ENCODE results near the gene IFI16. TPM values are rescaled to one million over a fixed set of nuclear protein-coding genes. Genes with fewer than 3 reads are reported as not detected.
"Not testable (repeated sequence)": the region's sequence is repeated elsewhere in the genome, so short reads cannot be mapped to it uniquely, and the experiment has no call there.

The IFI16 gene
- total RNA-seq, 1 experiment from 2014 or later = 65.7 TPM

DNA sequence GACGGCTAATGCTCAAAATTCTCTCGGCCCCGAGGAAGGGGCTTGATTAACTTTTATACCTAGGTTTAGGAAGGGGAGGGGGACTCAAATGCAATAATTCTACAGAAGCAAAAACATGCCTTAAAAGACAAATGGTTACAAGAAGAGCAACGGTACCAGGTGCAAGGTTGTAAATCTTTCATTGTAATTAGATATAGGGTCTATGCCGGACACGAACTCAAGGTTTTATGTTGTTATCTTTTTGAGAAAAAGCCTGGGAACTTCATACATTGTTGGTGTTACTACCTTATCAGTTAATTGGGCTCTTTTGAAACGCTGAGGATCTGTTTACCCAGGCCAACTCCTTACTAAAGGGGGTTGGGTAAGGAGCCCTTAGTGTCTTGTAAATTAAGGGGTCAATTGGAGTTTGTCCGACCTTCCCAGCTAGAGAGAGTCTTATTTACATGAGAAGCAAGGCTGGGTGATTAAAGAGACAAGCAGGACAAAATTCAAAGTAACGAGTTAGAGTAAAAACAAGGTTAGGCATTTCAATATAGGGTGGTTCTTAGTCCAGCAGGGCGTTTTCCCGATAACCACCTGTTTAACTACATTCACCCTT, 3.4 kb upstream of the IFI16 start:
- not testable (repeated sequence) for DNase-seq (ENCODE audit: extremely low read depth, low read depth)

DNA sequence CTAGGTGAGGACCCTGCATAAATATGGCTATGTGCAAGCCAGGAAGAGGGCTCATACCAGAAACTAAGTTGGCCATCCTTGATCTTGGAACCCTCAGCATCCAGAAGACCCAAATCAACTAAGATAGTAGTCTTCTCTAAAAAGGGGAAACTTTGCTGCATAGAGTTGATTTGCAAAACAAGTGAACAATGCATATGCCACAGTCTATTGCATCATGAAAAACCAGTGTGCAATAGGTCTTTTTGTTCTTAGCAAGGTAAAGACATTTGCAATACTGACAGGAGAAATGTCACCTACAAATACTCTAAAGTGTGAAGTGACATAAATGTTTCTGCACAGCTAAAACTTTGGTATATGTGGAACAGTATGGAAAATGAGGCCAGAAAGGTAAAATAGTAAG, 2.0 kb upstream of the IFI16 start:
- no peak for DNase-seq (ENCODE audit: extremely low read depth, low read depth)

DNA sequence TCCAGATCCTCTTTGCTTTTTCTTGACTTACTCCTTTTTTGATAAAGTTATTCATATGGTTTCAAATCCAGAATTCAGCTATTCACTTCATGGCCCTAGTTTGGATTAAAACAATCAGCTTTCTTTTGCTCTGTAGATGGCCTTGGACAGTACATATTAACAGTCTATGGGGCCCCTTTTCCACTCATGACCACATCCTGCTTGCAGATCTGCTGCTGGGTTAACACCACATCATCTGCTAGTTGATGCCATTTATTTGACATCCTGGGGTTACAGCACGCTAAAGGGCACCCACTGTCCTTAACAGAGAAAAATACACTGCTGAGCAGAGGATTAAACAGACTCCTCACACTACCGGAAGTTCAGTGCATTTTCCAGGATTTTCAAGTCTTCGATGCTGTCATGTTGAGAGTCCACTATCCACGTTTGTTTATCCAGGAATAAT, 941 bp upstream of the IFI16 start:
- DNase-seq (ENCODE audit: extremely low read depth, low read depth) = no peak

DNA sequence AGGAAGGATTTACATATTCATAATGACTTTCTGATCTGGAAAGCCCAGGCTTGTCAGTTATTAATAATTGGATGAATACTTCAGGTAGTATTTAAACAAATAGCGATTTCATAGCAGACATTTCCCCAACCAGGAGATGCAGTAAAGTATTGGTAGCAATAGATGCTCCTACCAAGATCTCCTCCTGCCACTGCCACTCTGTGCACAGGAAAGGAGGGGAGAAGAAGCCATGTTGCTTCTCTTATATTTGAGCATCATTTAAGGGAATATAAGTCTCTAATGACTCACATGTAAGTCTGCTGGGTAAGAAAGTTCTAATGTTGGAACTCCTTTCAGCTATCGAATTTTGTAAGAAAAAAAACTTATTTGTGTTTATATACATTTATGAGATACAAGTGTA, 420 bp upstream of the IFI16 start:
- DNase-seq (ENCODE audit: extremely low read depth, low read depth) = no peak

DNA sequence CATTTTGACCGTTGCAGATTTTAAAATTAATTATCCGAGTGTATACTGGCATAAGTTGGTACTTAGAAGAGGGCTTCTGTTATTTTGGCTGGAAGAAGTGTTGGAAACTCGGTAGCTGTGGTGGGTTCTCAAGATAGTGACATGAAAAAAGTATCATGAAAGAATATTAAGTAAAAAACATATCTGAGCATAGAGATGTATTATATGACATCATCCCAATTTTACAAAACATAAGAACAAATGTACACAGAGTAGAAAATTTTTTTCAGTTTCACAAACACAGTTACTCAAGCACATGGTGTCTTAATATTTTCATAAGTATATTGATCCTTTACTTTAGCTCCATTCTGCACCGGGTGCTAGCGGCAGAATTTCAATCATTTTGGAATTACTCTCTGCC, 684 bp downstream of the IFI16 start:
- no peak for DNase-seq (ENCODE audit: extremely low read depth, low read depth)

DNA sequence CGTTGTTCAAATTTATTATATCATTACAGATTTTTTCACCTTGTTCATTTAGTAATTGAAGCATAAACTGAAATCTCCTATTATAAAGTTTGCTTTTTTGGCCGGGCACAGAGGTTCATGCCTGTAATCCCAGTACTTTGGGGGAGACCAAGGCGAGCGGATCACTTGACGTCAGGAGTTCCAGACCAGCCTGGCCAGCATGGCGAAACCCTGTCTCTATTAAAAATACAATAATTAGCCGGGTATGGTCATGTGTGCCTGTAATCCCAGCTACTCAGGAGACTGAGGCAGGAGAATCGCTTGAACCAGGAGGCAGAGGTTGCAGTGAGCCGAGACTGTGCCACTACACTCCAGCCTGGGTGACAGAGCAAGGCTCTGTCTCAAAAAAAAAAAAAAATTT, 1.3 kb downstream of the IFI16 start:
- not testable (repeated sequence) for DNase-seq (ENCODE audit: extremely low read depth, low read depth)

DNA sequence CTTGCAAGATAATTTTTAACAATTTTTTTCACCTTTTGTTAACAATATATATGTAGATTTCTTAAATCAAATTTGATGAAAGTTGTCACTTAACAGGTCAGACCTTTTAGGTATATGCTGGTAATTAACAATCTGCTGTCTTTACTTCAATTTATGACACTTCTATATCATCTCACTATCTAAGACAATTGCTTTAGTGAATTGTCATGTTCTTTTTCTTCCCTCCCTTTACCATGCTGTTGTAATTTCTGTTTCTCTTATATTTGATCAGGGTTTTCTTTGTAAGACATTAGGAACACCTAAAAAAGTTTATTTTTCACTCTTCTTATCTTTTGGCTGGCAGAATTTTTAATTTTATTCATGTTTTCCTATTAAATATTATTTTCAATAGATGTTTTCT, 2.0 kb downstream of the IFI16 start:
- no peak for DNase-seq (ENCODE audit: extremely low read depth, low read depth)

DNA sequence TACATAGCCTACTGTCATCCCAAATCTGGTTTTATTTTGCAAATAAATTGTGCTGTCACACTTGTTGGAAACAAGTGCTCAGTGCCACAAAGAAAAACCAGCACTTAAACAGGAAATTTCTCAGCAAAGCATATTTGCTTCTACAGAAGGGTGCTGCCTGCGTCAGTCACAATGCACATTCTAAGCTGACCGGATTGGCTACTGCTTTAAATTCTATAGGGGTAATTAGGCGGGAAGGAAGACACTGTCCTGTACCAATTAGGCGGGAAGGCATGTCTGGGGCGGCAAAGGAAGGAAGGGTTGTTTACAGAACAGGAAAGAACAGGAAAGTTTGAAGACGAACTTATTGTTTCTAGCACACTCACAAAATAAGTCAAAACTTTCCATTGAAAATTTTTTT, 2.8 kb downstream of the IFI16 start:
- DNase-seq (ENCODE audit: extremely low read depth, low read depth) = no peak

DNA sequence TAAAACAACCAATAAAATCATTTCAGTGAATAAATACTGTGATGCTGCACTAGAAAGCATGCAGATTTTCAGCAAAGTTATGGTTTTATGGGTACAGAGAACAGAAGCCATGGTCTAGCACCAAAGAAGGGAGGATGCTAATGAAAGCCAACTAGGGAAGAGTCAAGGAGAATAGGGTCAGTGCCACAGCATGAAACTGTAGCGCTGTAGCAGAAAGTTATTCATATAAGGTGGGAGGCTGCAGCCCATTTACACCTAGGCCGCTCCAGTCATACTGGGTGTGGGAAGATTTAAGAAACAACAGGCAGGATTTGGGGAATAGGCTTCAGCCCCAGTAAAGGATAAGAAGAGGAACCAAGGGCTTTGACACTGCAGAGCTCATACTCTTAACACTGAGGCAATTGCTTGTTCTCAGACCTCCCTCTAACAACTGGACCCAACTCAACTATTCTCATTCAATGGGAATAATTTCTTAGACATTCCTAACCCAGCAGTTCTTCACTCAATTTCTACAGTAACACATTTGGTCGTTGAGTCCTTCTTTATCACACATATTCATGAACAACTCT, 4.4 kb downstream of the IFI16 start:
- no peak for DNase-seq (ENCODE audit: extremely low read depth, low read depth)

DNA sequence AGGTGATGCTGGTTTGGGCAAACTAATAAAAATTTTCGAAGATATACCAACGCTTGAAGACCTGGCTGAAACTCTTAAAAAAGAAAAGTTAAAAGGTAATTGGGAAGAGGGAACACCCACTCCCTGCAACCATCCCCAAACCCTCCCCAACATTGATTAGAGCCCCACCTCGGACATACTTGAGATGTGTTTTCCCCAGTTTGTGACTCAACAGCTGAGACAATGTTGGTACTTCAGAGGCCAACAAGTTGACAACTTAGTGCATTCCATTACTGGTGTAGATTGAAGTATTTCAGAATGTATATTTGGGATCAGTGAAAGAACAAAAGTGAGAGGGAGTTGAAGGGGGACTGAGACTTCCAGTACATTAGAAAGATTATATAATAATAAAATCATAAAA, 5.1 kb downstream of the IFI16 start:
- no peak for DNase-seq (ENCODE audit: extremely low read depth, low read depth)

DNA sequence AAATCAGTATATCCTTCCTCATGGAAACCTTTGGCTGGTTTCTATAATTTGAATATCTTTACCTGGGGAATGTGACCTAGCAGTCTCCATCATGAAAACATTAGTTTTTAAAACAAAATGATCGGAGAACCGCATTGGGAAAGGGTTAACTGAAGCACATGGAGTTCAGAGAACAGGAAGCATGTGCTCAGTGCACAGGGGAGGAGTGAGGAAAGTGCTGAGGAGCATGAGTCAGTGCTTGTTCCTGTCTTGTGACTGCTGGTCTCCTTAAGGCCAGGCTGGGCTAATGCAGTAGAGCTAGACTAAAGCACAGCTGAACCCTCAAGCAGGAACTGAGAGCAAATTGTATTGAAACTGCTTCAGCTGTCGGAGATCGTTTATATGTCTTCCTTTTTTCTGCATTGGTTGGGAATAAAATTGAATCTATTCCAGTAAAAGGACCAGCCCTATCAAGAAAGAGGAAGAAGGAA, 5.8 kb downstream of the IFI16 start:
- peak; percentile 80 for DNase-seq (ENCODE audit: extremely low read depth, low read depth)

DNA sequence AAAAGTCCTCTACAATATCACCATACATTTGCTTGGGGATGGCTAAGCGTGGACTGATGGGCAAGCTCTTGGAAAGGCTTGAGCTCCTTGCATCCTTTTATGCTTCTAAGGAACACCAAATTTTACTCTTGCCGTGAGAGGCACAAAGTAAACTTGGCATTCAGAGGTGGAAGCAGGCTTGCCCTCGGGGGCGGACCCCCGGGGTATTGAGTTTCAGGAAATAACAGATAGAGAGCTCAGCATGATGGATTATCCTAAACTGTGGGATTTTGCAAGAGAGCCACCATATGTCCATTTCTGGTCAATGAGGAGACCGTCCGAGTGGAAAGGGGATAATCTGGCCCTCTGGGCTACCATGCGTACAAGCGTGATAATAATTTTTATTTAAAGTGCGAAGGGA, 14.0 kb downstream of the IFI16 start:
- DNase-seq (ENCODE audit: extremely low read depth, low read depth) = no peak

DNA sequence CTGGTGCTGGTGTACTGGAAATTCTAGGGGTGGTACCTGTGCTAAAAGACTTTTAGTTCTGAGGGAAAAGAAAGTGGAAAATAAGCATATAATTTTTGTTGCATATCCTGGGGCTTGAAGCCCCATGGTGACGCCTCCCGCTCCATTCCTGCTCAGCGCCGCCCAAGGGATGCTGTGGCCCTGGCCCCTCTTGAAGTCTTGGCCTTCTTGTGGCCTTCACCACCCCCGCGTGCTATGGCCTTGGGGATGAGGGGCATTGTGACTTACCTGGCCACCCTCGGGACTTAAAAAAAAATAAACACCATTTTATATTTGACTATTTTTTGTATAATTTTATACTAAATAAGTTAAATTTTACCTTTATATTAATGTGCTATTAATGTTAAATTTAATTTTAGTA, 15.3 kb downstream of the IFI16 start:
- no peak for DNase-seq (ENCODE audit: extremely low read depth, low read depth)

DNA sequence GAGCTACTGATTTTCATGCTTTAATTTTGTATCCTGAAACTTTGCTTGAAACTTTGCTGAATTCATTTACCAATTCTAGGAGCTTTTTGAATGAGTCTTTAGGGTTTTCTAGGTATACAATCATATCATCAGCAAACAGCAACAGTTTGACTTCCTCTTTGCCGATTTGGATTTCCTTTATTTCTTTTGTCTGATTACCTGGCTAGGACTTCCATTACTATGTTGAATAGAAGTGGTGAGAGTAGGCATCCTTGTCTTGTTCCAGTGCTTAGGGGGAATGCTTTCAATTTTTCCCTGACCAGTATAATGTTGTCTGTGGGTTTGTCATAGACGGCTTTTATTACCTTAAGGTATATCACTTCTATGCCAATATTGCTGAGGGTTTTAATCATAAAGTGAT, 17.1 kb downstream of the IFI16 start:
- not testable (repeated sequence) for DNase-seq (ENCODE audit: extremely low read depth, low read depth)

DNA sequence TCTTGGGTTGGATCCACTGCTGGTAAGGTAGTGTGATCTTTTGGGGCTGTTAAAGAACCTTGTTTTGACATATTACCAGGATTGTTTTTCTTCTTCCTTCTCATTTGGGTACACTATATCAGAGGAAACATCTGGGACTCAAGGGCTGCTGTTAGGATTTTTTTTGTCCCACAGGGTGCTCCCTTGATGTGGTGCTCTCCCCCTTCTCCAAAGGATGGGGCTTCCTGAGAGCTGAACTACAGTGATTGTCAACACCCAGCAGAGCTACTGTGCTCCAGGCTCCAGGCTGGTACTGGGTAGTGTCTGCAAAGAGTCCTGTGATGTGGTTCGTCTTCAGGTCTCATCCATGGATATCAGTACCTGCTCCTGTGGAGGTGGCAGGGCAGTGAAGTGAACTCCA, 20.6 kb downstream of the IFI16 start:
- no peak for DNase-seq (ENCODE audit: extremely low read depth, low read depth)

DNA sequence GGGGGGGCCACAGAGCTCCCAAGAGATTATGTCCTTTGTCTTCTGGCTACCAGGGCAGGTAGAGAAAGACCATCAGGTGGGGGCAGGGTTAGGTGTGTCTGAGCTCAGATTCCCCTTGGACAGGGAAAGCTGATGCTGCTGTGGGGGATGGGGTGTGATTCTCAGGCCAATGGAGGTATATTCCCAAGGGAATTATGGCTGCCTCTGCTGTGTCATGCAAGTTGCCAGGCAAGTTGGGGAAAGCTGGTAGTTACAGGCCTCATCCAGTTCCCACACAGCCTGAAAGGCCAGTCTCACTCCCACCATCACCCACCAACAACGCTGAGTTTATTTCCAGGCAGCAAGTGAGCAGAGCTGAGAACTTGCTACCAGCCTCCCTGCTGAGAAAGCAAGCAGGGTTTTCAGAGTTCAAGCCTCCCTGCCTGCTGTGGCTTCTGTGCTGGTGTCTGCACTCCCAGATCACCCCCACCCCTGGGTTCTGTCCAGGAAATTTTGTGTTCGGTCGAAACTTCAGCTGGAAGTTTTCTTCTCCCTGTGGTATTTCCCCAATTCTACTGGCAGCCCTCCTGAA, 21.3 kb downstream of the IFI16 start:
- DNase-seq (ENCODE audit: extremely low read depth, low read depth) = no peak

DNA sequence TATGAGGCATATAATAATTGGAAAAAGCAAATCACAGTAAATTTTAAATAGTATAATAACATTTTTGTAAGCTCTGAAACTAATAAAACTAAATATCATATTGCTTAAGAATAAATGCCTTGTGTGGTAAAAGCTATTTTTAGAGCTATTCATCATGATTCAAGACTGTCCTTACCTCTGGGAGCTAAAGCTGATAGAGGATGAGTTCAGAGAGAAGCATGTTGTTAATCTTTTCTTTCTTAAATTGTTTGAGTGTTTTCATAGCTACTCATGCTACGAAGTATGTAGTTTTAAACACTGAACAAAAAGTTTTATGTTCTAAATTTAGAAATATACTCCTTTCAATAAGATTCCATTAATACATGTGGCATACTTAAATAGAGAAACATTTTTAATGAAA, 30.5 kb downstream of the IFI16 start:
- DNase-seq (ENCODE audit: extremely low read depth, low read depth) = no peak

DNA sequence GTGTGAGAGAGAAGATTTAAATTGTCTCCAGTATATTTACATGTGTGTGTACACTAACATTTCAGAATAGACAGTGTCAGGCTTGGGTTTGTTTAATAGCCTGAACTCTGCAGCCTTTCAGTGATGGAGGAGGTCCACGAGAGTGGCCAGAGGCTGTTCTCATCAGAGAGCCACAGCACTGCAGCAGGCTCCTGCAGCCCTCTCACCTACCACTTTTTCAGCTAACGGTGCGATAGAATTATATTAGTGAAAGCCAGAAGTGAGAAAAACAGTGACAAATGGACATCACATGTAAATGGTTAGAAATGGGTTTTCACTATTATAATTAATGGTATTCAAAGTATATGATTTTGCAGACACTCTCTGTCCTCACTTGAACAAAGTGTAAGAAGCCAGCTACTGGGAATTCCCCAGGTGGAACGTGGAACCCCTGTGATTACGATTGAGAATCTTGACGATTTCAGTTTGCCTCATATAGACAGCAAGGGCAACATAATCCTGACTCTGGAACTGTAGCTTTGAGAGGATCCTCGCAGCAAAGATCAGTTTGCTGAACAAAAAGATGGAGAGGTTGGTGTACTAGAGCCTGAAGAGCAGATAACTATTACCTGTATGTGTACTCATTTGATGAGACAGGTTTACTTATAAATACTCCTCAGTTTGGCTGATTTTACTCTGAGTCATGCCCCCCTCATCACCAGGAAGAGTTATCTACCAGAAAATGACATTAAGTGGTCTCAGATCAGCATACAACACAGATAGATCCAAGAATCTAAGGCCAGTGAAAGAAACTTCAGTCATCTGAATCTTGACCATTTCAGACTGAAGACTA, 31.4 kb downstream of the IFI16 start:
- no peak for DNase-seq (ENCODE audit: extremely low read depth, low read depth)

DNA sequence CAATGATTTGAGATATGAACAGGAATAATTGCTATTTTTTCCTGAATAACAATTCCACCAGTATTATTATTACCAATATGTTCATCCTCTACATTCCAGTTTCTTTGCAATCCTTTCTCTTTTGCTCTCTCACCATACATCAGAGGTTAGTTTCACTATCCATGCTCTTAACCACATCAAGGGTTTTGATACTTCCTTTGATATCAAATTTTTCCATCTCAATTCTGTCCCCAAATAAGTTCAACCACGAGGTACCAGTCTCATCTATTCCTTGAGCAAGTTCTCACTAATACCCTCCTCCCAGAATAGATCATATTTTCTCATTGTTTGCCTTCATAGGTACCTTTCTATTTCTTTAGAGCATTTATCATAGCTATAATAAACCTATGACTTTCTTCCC, 36.8 kb downstream of the IFI16 start:
- DNase-seq (ENCODE audit: extremely low read depth, low read depth) = not testable (repeated sequence)

DNA sequence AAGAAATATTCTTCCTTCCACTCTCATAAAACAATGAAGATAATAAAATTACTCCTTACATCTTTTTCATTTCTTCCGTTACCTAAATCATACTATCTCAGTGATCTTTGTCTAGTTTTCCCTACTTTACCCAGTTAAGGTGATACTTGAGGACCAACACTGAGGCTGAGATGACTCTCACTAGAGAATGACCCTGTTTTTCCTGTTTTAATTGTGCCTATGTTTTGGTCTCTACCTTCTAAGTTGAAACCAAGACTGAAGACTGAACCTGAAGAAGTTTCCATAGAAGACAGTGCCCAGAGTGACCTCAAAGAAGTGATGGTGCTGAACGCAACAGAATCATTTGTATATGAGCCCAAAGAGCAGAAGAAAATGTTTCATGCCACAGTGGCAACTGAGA, 41.7 kb downstream of the IFI16 start:
- no peak for DNase-seq (ENCODE audit: extremely low read depth, low read depth)

DNA sequence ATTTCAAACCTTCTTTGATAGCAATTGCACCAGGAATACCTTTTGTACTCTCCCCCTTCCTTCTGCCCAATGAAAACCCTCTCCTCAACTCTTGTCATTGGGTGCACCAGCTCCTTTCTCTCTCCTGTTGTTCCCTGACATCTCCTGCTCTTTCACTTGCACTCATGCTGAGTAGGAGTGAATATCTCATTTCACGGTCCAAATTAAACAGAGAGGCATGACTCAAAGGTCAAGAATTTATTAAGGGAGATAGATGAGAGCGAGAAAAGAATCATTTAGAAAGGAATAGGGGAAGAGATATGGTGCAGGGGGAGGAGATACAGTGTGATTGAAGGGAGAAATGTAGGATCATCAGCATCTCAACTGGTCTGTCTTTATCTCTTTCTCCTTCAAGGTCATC, 44.7 kb downstream of the IFI16 start:
- DNase-seq (ENCODE audit: extremely low read depth, low read depth) = no peak

DNA sequence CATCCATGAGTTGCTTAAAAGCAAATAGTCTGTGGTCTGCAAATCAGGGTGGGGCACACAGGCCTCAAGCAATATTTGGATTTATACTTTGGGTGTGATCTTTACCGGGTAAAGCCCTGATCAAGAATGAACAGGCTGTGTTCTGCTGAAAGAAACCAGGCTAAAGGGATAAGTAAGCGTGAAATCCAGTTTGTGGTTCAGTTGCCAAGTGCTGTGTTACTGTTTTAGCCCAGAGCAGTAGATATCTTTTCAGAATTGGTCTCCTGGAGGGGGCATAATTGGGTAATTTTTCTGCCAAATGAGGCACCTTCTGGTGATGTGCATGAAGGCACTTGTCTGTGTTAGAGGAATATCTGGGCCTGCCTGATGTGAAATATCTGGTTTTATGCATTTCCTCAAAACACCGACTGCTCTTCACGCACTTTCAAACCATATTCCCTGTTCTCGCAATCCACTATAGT, 45.5 kb downstream of the IFI16 start:
- no peak for DNase-seq (ENCODE audit: extremely low read depth, low read depth)

Data from NCI-H460 (cell line).